Stimulated activated CD4-positive, alpha-beta T cell treated with anti-CD3 and anti-CD28 coated beads, Interleukin-2, amount 100 ng/mL, for 24 hours (primary cell): Measurements from ENCODE around the gene DGKZ.

Experiments used
- DNase-seq, 2 donors: peaks; one replicate each; pipeline ENCODE4 v3.0.0-alpha.2; 2020

DGKZ gene

GRCh38 chr11:46381819-46382645 is 34.8 kb downstream of the DGKZ start:
- DNase-seq = peak in 1 of 2 donors; percentile 38

GRCh38 chr11:46382646-46383403 is 35.6 kb downstream of the DGKZ start:
- no peak for DNase-seq

GRCh38 chr11:46383404-46383758 is 36.1 kb downstream of the DGKZ start:
- no peak for DNase-seq

GRCh38 chr11:46383974-46384701 is 36.9 kb downstream of the DGKZ start:
- no peak for DNase-seq

- DNase-seq = no peak
Observed at GRCh38 chr11:46385169-46386004, 38.1 kb downstream of the DGKZ start.

GRCh38 chr11:46386005-46386578 is 38.8 kb downstream of the DGKZ start:
- no peak for DNase-seq

- no peak for DNase-seq
Observed at GRCh38 chr11:46386674-46387073, 39.4 kb downstream of the DGKZ start.

GRCh38 chr11:46387456-46387855 is 40.2 kb downstream of the DGKZ start:
- DNase-seq = no peak

GRCh38 chr11:46387919-46388618 is 40.8 kb downstream of the DGKZ start:
- no peak for DNase-seq

- DNase-seq = no peak
Observed at GRCh38 chr11:46388619-46389449, 41.6 kb downstream of the DGKZ start.

- DNase-seq = peak; percentile 59 to 79
Observed at GRCh38 chr11:46389450-46390330, 42.4 kb downstream of the DGKZ start.

- no peak for DNase-seq
Observed at GRCh38 chr11:46390331-46391171, 43.3 kb downstream of the DGKZ start.

GRCh38 chr11:46391186-46391577 is 43.9 kb downstream of the DGKZ start:
- no peak for DNase-seq

GRCh38 chr11:46391578-46392420 is 44.5 kb downstream of the DGKZ start, which contains the start of gene CHRM4:
TSS of gene CHRM4 (minus strand) at chr11:46391776. CDS start at chr11:46386557, 5,219 bp downstream.
- DNase-seq = peak in 1 of 2 donors; percentile 49

- DNase-seq = peak; percentile 79 to 83
Observed at GRCh38 chr11:46392421-46393230, 45.4 kb downstream of the DGKZ start.

- no peak for DNase-seq
Observed at GRCh38 chr11:46393231-46393616, 46.0 kb downstream of the DGKZ start.

GRCh38 chr11:46393759-46394158 is 46.5 kb downstream of the DGKZ start:
- DNase-seq = no peak
